HG03575 (cell line): ENCODE measurements around the gene SIK3.

Source experiments
- ATAC-seq: cut with Tn5 transposase; IDR thresholded peaks from one replicate; pipeline ENCODE4 v1.9.1; 2021; ENCODE audit not compliant: unreplicated experiment, insufficient number of reproducible peaks, low FRiP score; ENCODE audit errors: extremely low read depth

The SIK3 gene

DNA sequence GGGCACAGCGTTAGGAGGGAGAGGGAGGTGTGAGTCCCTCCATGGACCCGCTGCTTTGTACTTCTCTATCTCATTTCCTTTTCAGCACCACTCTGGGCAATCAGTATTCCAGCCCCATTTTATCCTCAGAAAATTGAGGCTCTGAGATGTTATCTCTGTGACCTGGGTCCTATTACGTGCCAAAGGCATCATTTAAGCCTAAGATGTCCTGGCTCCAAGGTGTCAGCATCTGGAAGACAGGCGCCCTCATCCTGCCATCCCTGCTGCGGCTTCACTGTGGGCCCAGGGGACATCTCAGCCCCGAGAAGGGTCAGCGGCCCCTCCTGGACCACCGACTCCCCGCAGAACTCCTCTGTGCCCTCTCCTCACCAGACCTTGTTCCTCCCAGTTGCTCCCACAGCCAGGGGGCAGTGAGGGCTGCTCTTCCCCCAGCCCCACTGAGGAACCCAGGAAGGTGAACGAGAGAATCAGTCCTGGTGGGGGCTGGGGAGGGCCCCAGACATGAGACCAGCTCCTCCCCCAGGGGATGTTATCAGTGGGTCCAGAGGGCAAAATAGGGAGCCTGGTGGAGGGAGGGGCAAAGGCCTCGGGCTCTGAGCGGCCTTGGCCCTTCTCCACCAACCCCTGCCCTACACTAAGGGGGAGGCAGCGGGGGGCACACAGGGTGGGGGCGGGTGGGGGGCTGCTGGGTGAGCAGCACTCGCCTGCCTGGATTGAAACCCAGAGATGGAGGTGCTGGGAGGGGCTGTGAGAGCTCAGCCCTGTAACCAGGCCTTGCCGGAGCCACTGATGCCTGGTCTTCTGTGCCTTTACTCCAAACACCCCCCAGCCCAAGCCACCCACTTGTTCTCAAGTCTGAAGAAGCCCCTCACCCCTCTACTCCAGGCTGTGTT, 269.4 kb downstream of the SIK3 start:
- ATAC-seq: no peak

DNA sequence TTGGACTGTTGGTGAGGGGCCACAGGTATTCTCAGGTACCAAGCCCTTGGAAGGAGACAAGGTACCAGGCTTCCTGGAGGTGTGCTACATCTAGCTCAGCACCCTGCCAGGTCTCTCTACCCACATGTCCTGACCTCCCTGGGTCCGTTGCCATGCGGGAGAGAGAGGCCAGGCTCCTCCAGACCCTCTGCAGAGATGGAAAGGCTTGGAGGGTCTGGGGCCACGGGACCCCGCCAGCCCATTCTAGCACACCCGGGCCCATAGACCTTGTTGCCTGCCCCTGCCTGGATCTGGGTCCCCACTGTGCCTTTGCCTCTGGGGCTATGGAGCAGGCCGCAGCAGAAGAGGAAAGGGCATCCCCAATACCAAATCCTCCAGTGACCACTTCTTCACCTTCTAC, 270.8 kb downstream of the SIK3 start:
- ATAC-seq: no peak

GRCh38 chr11:116826751-116827431, 271.3 kb downstream of the SIK3 start:
- no peak for ATAC-seq

- ATAC-seq: no peak
These were observed 272.1 kb downstream of the SIK3 start for GRCh38 chr11:116825854-116826750.

DNA sequence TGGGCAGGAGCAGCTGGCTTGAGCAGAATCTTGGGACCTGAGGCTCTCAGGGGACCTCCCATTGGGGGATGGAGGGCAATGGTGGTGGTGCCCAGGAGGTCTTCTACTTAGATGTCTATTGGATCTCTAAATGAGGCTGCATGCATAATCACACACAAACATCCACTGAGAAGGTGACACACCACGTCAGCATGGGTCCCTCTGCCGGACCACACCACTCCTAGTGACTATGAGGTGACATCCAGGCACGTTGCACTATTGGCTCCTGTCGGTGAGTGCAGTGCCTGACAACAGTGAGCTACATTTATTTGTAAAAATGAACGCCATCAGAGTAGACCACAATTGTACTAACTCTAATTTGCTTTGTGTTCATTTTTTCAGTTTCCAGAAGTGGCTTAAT, 272.8 kb downstream of the SIK3 start:
- ATAC-seq: no peak

- ATAC-seq: no peak
These were observed 275.0 kb downstream of the SIK3 start, which contains the start of gene APOA4 for GRCh38 chr11:116823031-116823843. TSS of gene APOA4 (minus strand) at chr11:116823304. CDS start at chr11:116823191, 113 bp downstream.

GRCh38 chr11:116822575-116822974, 275.7 kb downstream of the SIK3 start:
- no peak for ATAC-seq

DNA sequence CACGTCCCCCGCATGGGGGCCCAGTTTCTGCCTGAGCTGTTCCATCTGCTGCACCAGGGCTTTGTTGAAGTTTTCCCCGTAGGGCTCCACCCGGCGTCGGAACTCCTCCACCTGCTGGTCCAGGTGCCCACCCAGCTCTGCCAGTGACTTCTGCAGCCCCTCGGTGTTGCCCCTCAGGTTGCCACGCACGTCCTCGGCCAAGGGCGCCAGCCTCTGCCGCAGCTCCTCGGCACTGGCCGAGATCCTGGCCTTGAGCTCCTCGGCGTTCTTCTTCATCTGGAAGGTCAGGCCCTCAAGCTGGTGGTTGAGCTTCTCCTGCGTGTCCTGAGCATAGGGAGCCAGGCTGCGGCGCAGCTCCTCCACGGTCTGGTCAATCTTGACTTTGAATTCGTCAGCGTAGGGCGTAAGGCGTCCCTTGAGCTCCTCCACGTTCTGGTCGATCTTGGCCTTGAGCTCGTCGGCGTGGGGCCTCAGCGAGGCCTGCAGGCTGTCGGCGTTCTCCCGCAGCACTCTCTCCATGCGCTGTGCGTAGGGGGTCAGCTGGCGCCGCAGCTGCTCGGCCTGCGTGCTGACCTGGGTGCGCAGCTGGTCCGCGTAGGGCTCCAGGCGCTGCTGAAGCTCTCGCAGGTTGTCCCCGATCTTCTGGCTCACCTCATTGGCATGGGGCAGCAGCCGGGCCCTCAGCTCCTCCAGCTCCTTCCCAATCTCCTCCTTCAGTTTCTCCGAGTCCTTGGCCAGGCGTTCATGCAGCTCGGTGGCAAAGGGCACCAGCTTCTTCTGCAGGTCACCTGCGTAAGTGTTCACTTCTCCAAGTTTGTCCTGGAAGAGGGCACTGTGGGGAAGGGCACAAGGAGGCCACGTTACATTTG, 276.9 kb downstream of the SIK3 start:
- ATAC-seq: no peak

- no peak for ATAC-seq
These were observed 279.2 kb downstream of the SIK3 start for GRCh38 chr11:116819049-116819448.

GRCh38 chr11:116814502-116814901, 283.7 kb downstream of the SIK3 start:
- no peak for ATAC-seq

DNA sequence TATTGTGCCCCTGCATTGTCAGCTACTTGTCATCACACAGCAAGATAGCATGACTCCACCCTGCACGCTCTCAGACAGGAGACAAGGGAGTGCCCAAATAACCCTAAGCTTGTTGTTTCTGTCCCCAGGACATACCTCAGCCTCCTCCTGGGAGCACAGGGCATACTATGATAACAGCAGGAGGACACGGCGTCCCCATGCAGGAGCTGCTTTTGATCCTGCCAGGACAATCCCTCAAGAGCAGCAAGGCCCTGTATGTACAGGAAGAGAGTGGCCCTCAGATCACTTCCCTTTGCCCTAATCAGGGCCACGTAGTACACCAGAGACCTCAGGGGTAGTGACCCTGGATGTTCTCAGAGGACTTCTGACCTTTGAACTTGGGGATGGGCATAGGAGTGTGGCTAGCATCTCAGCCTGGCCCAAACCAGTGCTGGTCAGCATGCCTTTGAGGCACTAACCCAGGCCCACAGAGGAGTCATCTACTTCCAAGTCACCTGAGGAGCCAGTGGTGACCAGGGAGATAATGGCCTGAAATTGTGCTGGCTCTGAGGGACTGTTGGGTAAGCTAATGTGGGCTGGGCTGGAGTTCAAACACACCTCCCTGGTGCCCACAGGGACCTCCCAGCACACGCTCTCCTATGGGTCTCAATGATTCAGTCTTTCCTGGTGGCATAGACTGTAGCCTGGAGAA, 284.3 kb downstream of the SIK3 start:
- ATAC-seq: no peak

- no peak for ATAC-seq
These were observed 285.1 kb downstream of the SIK3 start for GRCh38 chr11:116813170-116813569.

GRCh38 chr11:116812109-116812508, 286.1 kb downstream of the SIK3 start:
- ATAC-seq: no peak

DNA sequence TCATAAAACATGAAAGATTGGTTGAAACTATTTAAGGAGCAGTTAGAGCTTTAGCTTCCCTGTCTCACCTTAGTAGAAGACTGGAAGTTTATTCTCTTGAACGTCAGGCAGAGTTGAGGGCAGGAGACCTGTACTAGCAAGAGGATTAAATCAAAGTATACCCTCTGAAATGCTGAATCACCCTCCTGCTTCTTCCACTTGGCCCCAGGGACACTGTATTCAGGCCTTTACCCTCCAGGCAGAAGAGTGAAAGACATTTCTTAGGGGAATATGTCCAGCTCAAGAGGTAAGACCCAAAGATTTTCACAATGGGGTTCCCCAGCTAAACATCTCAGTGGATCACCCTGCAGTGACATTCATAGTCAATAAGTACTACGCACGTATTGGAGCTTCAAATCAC, 287.0 kb downstream of the SIK3 start:
- ATAC-seq: no peak

GRCh38 chr11:116808262-116809175, 289.7 kb downstream of the SIK3 start:
- no peak for ATAC-seq

GRCh38 chr11:116807601-116808261, 290.5 kb downstream of the SIK3 start:
- no peak for ATAC-seq
